ENCODE measurements around the gene ANKRD12.

DNA sequence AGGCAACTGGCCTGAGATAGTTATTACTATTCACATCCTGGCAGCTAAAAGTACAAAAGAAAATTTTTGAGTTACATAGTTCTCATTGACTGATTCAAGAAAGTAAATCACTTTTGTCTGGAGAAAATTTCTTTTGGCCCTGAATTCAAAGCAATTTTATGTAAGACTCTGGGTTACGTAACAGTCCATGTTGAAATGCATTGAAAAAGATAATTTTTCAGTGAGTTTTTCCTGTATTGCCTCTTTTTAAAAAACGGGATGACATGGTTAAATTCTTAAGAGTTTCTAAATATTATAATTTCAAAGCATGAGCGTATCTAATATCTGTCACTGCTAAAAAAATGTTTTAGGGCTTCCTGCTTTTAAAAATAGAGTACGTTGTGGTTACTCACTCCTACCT lies 72.7 kb downstream of the ANKRD12 start:
- TF ChIP-seq, protein P1, sequence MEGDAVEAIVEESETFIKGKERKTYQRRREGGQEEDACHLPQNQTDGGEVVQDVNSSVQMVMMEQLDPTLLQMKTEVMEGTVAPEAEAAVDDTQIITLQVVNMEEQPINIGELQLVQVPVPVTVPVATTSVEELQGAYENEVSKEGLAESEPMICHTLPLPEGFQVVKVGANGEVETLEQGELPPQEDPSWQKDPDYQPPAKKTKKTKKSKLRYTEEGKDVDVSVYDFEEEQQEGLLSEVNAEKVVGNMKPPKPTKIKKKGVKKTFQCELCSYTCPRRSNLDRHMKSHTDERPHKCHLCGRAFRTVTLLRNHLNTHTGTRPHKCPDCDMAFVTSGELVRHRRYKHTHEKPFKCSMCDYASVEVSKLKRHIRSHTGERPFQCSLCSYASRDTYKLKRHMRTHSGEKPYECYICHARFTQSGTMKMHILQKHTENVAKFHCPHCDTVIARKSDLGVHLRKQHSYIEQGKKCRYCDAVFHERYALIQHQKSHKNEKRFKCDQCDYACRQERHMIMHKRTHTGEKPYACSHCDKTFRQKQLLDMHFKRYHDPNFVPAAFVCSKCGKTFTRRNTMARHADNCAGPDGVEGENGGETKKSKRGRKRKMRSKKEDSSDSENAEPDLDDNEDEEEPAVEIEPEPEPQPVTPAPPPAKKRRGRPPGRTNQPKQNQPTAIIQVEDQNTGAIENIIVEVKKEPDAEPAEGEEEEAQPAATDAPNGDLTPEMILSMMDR (IDR thresholded peaks at IDR 0.05): no peak
- TF ChIP-seq POLR2A (IDR thresholded peaks at IDR 0.05): no peak
